Epithelial cell of prostate (primary cell): Measurements from ENCODE around the gene TMEM91.

Experiments
- DNase-seq: peaks from one replicate; pipeline ENCODE4 v3.0.0-alpha.2; 2011; ENCODE audit warnings: low read depth, low spot score
- H3K27ac ChIP-seq: fragments of 450-650 bp; 2 replicates; pipeline ENCODE4 v1.5.1; 2017; ENCODE audit warnings: mild to moderate bottlenecking

TMEM91 gene

DNA sequence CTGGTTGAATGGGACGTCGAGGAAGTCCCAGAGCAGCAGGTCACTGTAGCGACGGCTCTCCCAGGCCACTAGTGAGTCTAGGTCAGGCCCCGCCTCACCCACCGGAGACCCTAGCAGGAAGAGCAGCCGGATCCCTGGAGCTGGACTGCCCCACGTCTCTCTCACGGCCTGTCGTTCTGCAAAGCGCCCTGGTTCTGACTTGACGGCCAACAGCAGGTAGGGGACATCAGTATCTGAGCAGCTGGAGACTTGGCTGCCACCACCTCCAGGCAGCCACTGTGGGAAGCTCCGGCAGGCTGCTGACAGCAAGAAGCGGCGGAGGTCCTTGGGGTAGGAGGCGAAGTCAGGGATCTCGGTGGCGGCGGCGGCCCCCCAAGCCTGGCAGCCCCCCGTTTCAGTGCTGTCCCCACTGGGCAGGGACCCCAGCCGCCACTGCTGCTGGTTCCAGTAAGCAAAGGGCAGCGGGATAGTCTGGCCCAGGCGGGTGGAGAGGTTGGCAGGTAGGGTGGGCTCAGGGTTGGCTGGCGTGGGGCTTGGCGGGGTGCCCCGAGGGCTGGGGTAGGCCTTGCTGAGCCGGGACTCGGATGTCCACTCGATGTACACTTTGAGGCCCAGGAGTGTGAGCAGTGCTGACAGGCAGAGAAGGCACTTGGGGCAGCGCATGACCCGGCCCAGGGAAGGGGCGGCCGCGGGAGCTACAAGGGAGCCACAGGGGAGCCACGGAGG is 49.9 kb downstream of the TMEM91 start:
- DNase-seq = no peak
- H3K27ac ChIP-seq = peak overlapping the region; percentile 79

DNA sequence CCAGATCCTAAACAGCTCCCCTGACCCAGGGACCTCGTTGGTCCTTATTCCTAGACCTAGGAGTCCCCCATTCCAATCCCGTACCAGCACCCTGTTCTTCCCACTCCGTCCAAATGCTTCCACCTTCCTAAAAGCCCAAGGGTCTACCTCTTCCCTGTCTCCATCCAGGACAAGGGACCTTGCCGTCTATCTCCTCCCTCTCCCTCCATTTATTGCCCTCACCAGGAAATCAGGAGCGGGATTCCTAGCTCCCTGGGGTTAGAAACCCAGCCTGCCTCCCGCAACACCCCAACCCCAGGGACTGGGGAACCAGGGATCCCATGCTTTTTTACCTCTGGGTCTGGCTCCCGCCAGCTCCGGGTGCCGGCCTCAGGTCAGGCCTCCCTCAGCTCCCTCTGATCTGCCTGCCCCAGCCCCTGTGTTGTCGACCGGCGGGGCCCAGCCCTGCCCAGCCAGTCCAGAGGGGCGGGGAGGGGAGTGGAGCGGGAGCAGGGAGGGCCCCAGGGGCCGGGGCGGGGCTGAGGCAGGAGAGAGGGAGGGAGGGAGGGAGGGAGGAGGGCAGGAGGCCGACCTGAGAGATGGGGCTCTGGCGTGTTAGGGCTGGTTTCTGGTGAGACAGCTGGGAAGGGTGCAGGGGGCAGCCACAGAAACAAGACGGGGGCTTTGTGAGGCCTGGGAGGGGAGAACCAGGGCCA is 50.8 kb downstream of the TMEM91 start, which contains the start of gene B3GNT8:
Gene B3GNT8, minus strand, starts transcription at position 423 of the 695 bp plus-strand sequence. CDS start 596 bp downstream, outside the sequence.
- peak; percentile 51 for DNase-seq
- peak within 1 kb of the TSS; percentile 79 for H3K27ac ChIP-seq

DNA sequence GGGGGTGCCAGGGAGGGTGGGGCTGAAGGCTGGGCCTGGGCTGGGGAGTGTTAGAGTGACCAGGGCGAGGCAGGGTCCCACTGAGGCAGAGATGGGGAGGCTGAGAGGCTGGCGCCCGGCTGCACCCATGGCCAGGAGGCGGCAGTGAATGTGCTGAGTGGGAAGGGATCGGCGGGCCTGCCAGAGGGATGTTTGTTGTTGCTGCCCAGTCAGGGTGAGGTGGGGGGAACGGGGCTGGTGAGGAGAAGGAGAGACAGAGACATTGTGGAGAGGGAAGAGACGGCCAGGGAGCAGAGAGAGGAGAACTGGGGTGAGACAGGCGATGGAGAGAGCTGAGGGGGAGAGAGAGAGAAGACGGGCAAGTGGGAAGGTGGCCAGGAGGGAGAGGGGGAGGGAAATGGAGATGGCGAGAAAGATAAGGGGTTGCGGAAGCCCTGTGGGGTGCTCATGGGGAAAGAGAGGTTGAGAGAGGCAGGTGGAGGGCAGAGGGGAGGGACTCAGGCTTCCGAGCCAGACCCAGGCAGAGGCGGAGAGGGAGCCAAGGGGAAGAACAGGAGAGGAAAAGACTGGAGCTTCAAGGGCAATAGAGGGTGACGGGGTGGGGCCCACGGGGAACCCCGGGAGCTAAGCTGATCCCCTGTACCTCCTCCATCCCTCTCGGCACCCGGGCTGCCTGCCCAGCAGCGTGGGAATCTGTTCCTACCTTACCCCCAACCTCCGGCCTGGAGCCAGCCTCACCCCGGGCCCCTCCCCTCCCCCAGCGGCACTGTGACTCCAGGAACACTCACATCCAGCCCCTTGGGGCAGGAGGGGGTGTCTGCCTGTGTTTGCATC is 51.5 kb downstream of the TMEM91 start:
- H3K27ac ChIP-seq = peak overlapping the region; percentile 79
- DNase-seq = no peak

DNA sequence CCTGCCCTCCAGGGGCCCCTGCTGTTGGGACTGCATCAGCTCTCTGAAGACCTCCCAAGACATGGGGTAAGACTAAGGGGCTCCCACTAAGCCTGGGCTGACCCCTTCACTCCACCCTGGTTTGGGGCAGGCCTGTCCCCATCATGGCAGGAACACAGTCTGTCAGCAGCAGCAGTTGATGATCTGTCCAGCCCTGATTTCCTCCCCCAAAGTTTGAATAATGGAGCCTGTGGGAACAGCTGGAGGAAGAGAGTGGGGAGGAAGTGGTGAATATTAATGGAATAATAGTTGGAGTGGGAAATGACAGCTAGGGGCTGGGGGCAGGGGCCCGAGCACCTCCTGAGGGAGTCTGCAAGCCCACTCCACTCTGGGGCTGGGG is 52.1 kb downstream of the TMEM91 start:
- H3K27ac ChIP-seq = peak overlapping the region; percentile 79
- no peak for DNase-seq

DNA sequence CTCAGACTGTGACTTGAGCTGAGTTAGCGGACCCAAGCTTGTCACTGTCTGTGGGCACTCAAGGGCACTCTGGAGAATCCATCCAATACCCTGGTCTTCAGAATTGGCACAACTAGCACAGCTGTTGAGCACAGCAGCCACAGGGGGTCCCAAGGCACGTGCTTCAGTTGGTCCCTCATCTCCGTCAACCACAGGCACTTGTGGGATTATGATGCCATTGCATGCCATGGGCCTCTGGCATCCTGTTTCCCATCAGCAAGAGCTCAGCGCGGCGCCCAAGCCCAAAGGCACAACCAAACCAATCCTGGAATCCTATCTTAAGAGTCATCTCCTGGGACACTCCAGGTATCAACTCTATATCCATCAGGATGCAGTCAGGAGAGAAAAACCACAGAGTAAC is 54.6 kb downstream of the TMEM91 start:
- DNase-seq = no peak
- H3K27ac ChIP-seq = no peak overlapping the region

DNA sequence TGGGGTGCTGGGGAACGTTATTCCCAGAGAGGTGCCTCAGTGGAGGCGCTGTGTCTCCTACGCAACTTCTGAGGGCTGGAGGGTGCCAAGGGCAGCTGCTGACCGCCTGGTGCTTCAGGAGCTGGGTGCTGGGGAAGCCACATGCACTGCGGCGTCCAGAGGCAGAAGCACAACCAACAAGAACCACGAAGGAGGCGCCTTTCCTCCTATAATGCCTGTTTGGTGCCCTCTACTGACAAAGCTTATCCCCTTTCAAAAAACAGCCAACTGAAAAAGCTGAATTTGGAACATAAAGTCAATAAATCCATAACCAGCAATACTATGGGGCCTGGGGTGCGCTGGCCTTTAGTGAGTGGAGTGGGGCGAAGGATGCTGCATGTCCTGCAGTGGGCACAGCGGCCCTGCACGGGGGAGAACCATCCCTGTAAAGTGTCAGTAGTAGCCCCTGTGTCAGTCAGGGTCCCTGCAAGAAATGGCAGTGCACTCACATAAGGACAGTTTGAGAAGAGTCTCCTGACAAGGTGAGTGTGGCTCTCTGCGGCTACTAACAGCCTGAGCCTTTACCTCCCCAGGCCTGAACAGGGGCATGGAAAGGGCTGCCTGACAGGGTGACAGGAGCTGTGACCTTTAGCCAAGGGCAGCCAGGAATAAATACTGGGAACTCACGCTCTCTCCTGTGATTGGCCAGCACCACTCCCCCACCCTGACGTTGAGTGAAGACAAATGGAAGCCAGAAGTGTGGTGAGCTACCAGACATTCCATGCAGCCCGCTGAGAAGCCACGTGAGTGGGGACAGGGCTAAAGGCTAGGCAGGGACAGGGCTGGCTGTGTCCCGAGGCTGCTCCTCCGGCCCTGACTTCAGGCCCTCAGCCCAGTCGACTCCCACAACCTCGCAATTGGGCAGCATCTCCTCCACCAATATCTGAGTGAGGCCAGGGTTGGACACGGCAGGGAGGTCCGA is 55.4 kb downstream of the TMEM91 start:
- no peak overlapping the region for H3K27ac ChIP-seq
- no peak for DNase-seq

DNA sequence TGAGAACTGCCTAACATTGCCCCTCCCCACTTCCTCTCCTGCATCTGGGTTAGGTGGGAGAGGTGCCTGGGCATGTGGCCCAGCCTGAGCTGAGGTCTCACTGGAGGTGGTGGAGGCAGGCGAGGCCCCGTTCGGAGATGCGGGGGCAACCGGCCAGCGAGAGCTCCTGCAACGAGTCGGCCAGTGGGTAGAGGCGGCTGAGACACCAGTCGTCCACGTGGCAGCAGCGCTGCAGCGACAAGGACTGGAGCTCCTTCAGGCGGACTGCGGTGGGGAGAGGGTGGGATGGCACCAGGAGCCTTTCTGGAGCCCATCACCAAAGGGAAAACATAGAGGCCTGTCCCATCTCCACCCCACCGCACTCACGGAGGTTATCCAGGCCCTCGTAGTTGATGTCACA is 56.8 kb downstream of the TMEM91 start:
- DNase-seq = no peak
- H3K27ac ChIP-seq = no peak overlapping the region
